CD14-positive monocyte (primary cell): Measurements from ENCODE around the gene RAB11FIP3. TPM values are rescaled to one million over a fixed set of nuclear protein-coding genes. Genes with fewer than 3 reads are reported as not detected.

ENCODE experiments used
- DNase-seq, 3 donors: peaks; one replicate each; pipeline ENCODE4 v3.0.0-alpha.2; 2011 to 2022
- H2AFZ ChIP-seq: 2 replicates; pipeline ENCODE4 v1.6.0; 2012; ENCODE audit warnings: mild to moderate bottlenecking, low read depth, low read length, inconsistent platforms; ENCODE audit not compliant: insufficient read depth, poor library complexity, severe bottlenecking
- H3K27ac ChIP-seq, 2 donors: 1 replicate in 1 of 2; 2 replicates in 1 of 2; pipeline ENCODE4 v1.5.1; 2012 to 2013; ENCODE audit warnings: low read length in 2 of 2, control low read depth in 1 of 2, inconsistent platforms in 1 of 2, low read depth in 1 of 2, mild to moderate bottlenecking in 1 of 2
- H3K27me3 ChIP-seq, 2 donors: one replicate each; pipeline versions ENCODE4 v1.6.0 to v1.6.1; 2011 to 2013; ENCODE audit warnings: low read length in 2 of 2; ENCODE audit not compliant: control insufficient read depth in 2 of 2, insufficient read depth in 2 of 2
- H3K36me3 ChIP-seq, 2 donors: replicated peaks in 1 of 2; 1 replicate in 1 of 2; 2 replicates in 1 of 2; pipeline versions ENCODE4 v1.5.1 to v1.6.1; 2012 to 2013; ENCODE audit warnings: low read length in 2 of 2, control low read depth in 1 of 2, inconsistent platforms in 1 of 2, mild to moderate bottlenecking in 1 of 2; ENCODE audit not compliant: insufficient read depth in 2 of 2, control insufficient read depth in 1 of 2
- H3K4me1 ChIP-seq, 2 donors: 1 replicate in 1 of 2; 2 replicates in 1 of 2; pipeline versions ENCODE4 v1.5.1 to v1.6.1; 2012 to 2013; ENCODE audit warnings: low read length in 2 of 2, control low read depth in 1 of 2, inconsistent platforms in 1 of 2, mild to moderate bottlenecking in 1 of 2, moderate library complexity in 1 of 2; ENCODE audit not compliant: insufficient read depth in 2 of 2, control insufficient read depth in 1 of 2
- H3K4me2 ChIP-seq: replicated peaks from 2 replicates; pipeline ENCODE3; 2012; ENCODE audit warnings: low read length, moderate library complexity, mild to moderate bottlenecking; ENCODE audit not compliant: poor library complexity, severe bottlenecking; ENCODE audit errors: extremely low read depth
- H3K4me3 ChIP-seq, 3 experiments: fragments of 200-600 bp in 1 of 3; sonication (generic) in 1 of 3; replicated peaks in 1 of 3; 1 replicate in 2 of 3; 2 replicates in 1 of 3; pipeline ENCODE4 v1.5.1; 2011 to 2013; ENCODE audit warnings: low read length in 3 of 3, mild to moderate bottlenecking in 3 of 3, control low read depth in 2 of 3, low read depth in 2 of 3, inconsistent platforms in 1 of 3, moderate library complexity in 1 of 3
- H3K79me2 ChIP-seq: 2 replicates; pipeline ENCODE4 v1.6.0; 2012; ENCODE audit warnings: mild to moderate bottlenecking, control low read depth, inconsistent platforms, low read length, moderate library complexity; ENCODE audit not compliant: insufficient read depth
- H3K9ac ChIP-seq: 2 replicates; pipeline ENCODE4 v1.6.0; 2017; ENCODE audit warnings: low read length, mild to moderate bottlenecking; ENCODE audit not compliant: insufficient read depth, poor library complexity, severe bottlenecking
- H3K9me3 ChIP-seq, 2 donors: replicated peaks in 1 of 2; 1 replicate in 1 of 2; 2 replicates in 1 of 2; pipeline versions ENCODE4 v1.5.1 to v1.6.1; 2012 to 2013; ENCODE audit warnings: low read length in 2 of 2, control low read depth in 1 of 2; ENCODE audit not compliant: control insufficient read depth in 1 of 2, insufficient read depth in 1 of 2
- H4K20me1 ChIP-seq: 2 replicates; pipeline ENCODE4 v1.6.0; 2012; ENCODE audit warnings: mild to moderate bottlenecking, low read length, control low read depth, moderate library complexity; ENCODE audit not compliant: insufficient read depth
- H3K27ac Mint-ChIP-seq, 7 donors: one replicate each; pipeline ENCODE4 v1.8.0; 2020; ENCODE audit warnings: mild to moderate bottlenecking in 7 of 7, mixed read lengths in 7 of 7, moderate library complexity in 6 of 7, inconsistent platforms in 2 of 7
- H3K27me3 Mint-ChIP-seq, 3 donors: one replicate each; pipeline ENCODE4 v1.8.0; 2021 to 2022; ENCODE audit warnings: low read depth in 3 of 3, mild to moderate bottlenecking in 3 of 3, mixed read lengths in 3 of 3, moderate library complexity in 3 of 3, inconsistent platforms in 1 of 3
- H3K36me3 Mint-ChIP-seq, 2 donors: one replicate each; pipeline ENCODE4 v1.8.0; 2020; ENCODE audit warnings: mixed read lengths in 2 of 2, inconsistent platforms in 1 of 2, mild to moderate bottlenecking in 1 of 2
- H3K4me1 Mint-ChIP-seq: one replicate; pipeline ENCODE4 v1.8.0; 2020; ENCODE audit warnings: mild to moderate bottlenecking, mixed read lengths
- H3K4me3 Mint-ChIP-seq, 2 donors: one replicate each; pipeline ENCODE4 v1.8.0; 2020; ENCODE audit warnings: mild to moderate bottlenecking in 2 of 2, mixed read lengths in 2 of 2, moderate library complexity in 1 of 2
- H3K9me3 Mint-ChIP-seq, 7 donors: one replicate each; pipeline ENCODE4 v1.8.0; 2020 to 2022; ENCODE audit warnings: mixed read lengths in 7 of 7, mild to moderate bottlenecking in 6 of 7, moderate library complexity in 6 of 7, inconsistent platforms in 2 of 7
- CTCF ChIP-seq: fragments of 200-600 bp; IDR thresholded peaks from one replicate; pipeline ENCODE4 v1.8.0; 2022; ENCODE audit warnings: antibody characterized with exemption, mild to moderate bottlenecking
- WGBS: methylation state at CpG from one replicate; pipeline ENCODE4 v1.1.5; 2013; ENCODE audit warnings: missing lambda C conversion rate; ENCODE audit not compliant: insufficient coverage; 5-methylcytosine and 5-hydroxymethylcytosine counted together
- intact Hi-C, 2 donors: fragments of 100-400 bp; cut with micrococcal nuclease; formaldehyde crosslinking; loops; one replicate each; pipeline versions ENCODE4 v1.15.0 to v1.15.1; 2023
- polyA plus RNA-seq, 3 donors: library from polyadenylated mRNA; depleted of rRNA in 1 of 3; unstranded in 2 of 3; stranded (reverse) in 1 of 3; fragments of 300-500 nt in 2 of 3; fragments of >200 nt in 1 of 3; fragmentation: Illumina TruSeq in 2 of 3; gene quantifications; 1 replicate in 2 of 3; 2 replicates in 1 of 3; pipeline ENCODE4 v1.2.3, GENCODE V29; 2012 to 2021

The RAB11FIP3 gene
- polyA plus RNA-seq, 3 donors = 0.37 to 7.5 (median 0.49) TPM

GRCh38 chr16:470418-470817, 45.0 kb downstream of the RAB11FIP3 start:
- Histone ChIP-seq H4K20me1 (no peaks in the 10 kb centered on the region), H3K9ac (no peak overlapping the region), H3K27me3 (no peaks in the 10 kb centered on the region), H3K79me2 (no peaks in the 10 kb centered on the region), H3K4me3 (no peak overlapping the region), H3K27ac (no peak overlapping the region), H3K9me3 (no peaks in the 10 kb centered on the region), H3K36me3 (peaks cover 0 to 8% of the 10 kb centered on the region in 2 donors), H3K4me2 (no peak overlapping the region), H2AFZ (no peak overlapping the region), H3K4me1 (no peaks in the 10 kb centered on the region)
- intact Hi-C loops = no loop called here
- H3K27ac Mint-ChIP-seq = no peak overlapping the region
- no CpG with 5 or more reads among the region's 4 CpGs for WGBS
- H3K4me1 Mint-ChIP-seq = no peaks in the 10 kb centered on the region
- TF ChIP-seq CTCF = no peak
- no peaks in the 10 kb centered on the region for H3K9me3 Mint-ChIP-seq
- no peaks in the 10 kb centered on the region for H3K27me3 Mint-ChIP-seq
- DNase-seq = no peak
- no peak overlapping the region for H3K4me3 Mint-ChIP-seq
- H3K36me3 Mint-ChIP-seq = peaks cover 6 to 16% of the 10 kb centered on the region in 2 donors

GRCh38 chr16:471353-472198, 46.1 kb downstream of the RAB11FIP3 start:
- no peaks in the 10 kb centered on the region for H3K27me3 Mint-ChIP-seq
- Histone ChIP-seq H3K79me2 (no peaks in the 10 kb centered on the region), H3K27ac (no peak overlapping the region), H3K9me3 (no peaks in the 10 kb centered on the region), H3K27me3 (no peaks in the 10 kb centered on the region), H2AFZ (no peak overlapping the region), H3K4me3 (no peak overlapping the region), H4K20me1 (no peaks in the 10 kb centered on the region), H3K9ac (no peak overlapping the region), H3K4me2 (no peak overlapping the region), H3K36me3 (peaks cover 0 to 8% of the 10 kb centered on the region in 2 donors), H3K4me1 (no peaks in the 10 kb centered on the region)
- intact Hi-C loops = no loop called here
- H3K36me3 Mint-ChIP-seq = peaks cover 6 to 16% of the 10 kb centered on the region in 2 donors
- TF ChIP-seq CTCF = no peak
- H3K4me1 Mint-ChIP-seq = peaks cover 3% of the 10 kb centered on the region
- DNase-seq = no peak
- H3K4me3 Mint-ChIP-seq = no peak overlapping the region
- H3K9me3 Mint-ChIP-seq = no peaks in the 10 kb centered on the region
- no peak overlapping the region for H3K27ac Mint-ChIP-seq
- 81% methylated on average over 32 of the region's 32 CpGs for WGBS
